ENCODE results near the gene SDC3.

Gene SDC3

GRCh38 chr1:30876451-30877204 is 31.9 kb downstream of the SDC3 start:
- TF ChIP-seq, protein P1, sequence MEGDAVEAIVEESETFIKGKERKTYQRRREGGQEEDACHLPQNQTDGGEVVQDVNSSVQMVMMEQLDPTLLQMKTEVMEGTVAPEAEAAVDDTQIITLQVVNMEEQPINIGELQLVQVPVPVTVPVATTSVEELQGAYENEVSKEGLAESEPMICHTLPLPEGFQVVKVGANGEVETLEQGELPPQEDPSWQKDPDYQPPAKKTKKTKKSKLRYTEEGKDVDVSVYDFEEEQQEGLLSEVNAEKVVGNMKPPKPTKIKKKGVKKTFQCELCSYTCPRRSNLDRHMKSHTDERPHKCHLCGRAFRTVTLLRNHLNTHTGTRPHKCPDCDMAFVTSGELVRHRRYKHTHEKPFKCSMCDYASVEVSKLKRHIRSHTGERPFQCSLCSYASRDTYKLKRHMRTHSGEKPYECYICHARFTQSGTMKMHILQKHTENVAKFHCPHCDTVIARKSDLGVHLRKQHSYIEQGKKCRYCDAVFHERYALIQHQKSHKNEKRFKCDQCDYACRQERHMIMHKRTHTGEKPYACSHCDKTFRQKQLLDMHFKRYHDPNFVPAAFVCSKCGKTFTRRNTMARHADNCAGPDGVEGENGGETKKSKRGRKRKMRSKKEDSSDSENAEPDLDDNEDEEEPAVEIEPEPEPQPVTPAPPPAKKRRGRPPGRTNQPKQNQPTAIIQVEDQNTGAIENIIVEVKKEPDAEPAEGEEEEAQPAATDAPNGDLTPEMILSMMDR (IDR thresholded peaks at IDR 0.05) = no peak
- H3K27me3 ChIP-seq = peaks cover 84% of the 10 kb centered on the region

GRCh38 chr1:30875916-30876315 is 32.6 kb downstream of the SDC3 start:
- Histone ChIP-seq H3K27ac (no peak overlapping the region), H3K27me3 (peaks cover 79% of the 10 kb centered on the region), H3K9me3 (no peaks in the 10 kb centered on the region), H3K4me1 (ENCODE audit: control insufficient read depth in 1 of 2, insufficient read depth in 1 of 2, low read depth in 1 of 2, low read length in 1 of 2) (peaks cover 4 to 8% of the 10 kb centered on the region in 2 experiments), H3K36me3 (no peaks in the 10 kb centered on the region), H3K4me3 (ENCODE audit: low read depth in 1 of 2, low read length in 1 of 2) (no peak overlapping the region)
- TF ChIP-seq, protein P1 (IDR thresholded peaks at IDR 0.05) = no peak

More at GRCh38 chr1:30876451-30877204, 31.9 kb downstream of the SDC3 start:
- H3K36me3 ChIP-seq = no peaks in the 10 kb centered on the region
- no peak overlapping the region for H3K27ac ChIP-seq
- H3K4me1 ChIP-seq (ENCODE audit: control insufficient read depth in 1 of 2, insufficient read depth in 1 of 2, low read depth in 1 of 2, low read length in 1 of 2) = peaks cover 4 to 8% of the 10 kb centered on the region in 2 experiments
- no peak overlapping the region for H3K4me3 ChIP-seq (ENCODE audit: low read depth in 1 of 2, low read length in 1 of 2)
- H3K9me3 ChIP-seq = no peaks in the 10 kb centered on the region

- no peaks in the 10 kb centered on the region for H3K36me3 ChIP-seq
- TF ChIP-seq, protein P1 (IDR thresholded peaks at IDR 0.05) = no peak
- H3K9me3 ChIP-seq = no peaks in the 10 kb centered on the region
- H3K4me1 ChIP-seq (ENCODE audit: control insufficient read depth in 1 of 2, insufficient read depth in 1 of 2, low read depth in 1 of 2, low read length in 1 of 2) = peaks cover 4 to 8% of the 10 kb centered on the region in 2 experiments
- peaks cover 73% of the 10 kb centered on the region for H3K27me3 ChIP-seq
- H3K4me3 ChIP-seq (ENCODE audit: low read depth in 1 of 2, low read length in 1 of 2) = no peak overlapping the region
- H3K27ac ChIP-seq = no peak overlapping the region
Measured at GRCh38 chr1:30875197-30875596, 33.4 kb downstream of the SDC3 start.

GRCh38 chr1:30874176-30874575 is 34.4 kb downstream of the SDC3 start:
- Histone ChIP-seq H3K36me3 (no peaks in the 10 kb centered on the region), H3K9me3 (no peaks in the 10 kb centered on the region), H3K4me1 (ENCODE audit: control insufficient read depth in 1 of 2, insufficient read depth in 1 of 2, low read depth in 1 of 2, low read length in 1 of 2) (peaks cover 4 to 8% of the 10 kb centered on the region in 2 experiments), H3K27ac (no peak overlapping the region), H3K4me3 (ENCODE audit: low read depth in 1 of 2, low read length in 1 of 2) (no peak overlapping the region), H3K27me3 (peaks cover 72% of the 10 kb centered on the region)
- TF ChIP-seq, protein P1 (IDR thresholded peaks at IDR 0.05) = no peak

DNA sequence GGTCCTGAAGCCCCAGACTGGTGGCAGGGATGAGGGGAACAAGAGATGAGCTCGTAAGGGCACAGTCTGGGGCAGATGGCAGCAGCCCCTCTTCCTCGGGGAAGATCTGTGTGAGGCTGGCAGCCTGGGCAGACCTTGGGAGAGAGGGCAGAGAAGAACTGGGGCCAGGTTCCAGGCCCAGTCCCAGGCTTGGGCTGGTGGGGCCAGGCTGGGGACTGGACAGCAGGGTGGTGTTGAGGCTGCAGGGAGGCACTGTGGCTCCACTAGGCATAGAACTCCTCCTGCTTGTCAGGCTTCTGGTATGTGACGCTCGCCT is 35.7 kb downstream of the SDC3 start:
- no peaks in the 10 kb centered on the region for H3K9me3 ChIP-seq
- peaks cover 72% of the 10 kb centered on the region for H3K27me3 ChIP-seq
- TF ChIP-seq, protein P1 (IDR thresholded peaks at IDR 0.05) = no peak
- H3K4me3 ChIP-seq (ENCODE audit: low read depth in 1 of 2, low read length in 1 of 2) = no peak overlapping the region
- no peak overlapping the region for H3K27ac ChIP-seq
- H3K36me3 ChIP-seq = no peaks in the 10 kb centered on the region
- H3K4me1 ChIP-seq (ENCODE audit: control insufficient read depth in 1 of 2, insufficient read depth in 1 of 2, low read depth in 1 of 2, low read length in 1 of 2) = peaks cover 4 to 8% of the 10 kb centered on the region in 2 experiments
